ENCODE data around the gene CACNA2D4. TPM values are rescaled to one million over a fixed set of nuclear protein-coding genes. Genes with fewer than 3 reads are reported as not detected.
A peak's percentile ranks its signal among the peaks of the same experiment; 100 is the strongest.

Gene CACNA2D4
- total RNA-seq, 1 donor from 2014 or later: not detected

DNA sequence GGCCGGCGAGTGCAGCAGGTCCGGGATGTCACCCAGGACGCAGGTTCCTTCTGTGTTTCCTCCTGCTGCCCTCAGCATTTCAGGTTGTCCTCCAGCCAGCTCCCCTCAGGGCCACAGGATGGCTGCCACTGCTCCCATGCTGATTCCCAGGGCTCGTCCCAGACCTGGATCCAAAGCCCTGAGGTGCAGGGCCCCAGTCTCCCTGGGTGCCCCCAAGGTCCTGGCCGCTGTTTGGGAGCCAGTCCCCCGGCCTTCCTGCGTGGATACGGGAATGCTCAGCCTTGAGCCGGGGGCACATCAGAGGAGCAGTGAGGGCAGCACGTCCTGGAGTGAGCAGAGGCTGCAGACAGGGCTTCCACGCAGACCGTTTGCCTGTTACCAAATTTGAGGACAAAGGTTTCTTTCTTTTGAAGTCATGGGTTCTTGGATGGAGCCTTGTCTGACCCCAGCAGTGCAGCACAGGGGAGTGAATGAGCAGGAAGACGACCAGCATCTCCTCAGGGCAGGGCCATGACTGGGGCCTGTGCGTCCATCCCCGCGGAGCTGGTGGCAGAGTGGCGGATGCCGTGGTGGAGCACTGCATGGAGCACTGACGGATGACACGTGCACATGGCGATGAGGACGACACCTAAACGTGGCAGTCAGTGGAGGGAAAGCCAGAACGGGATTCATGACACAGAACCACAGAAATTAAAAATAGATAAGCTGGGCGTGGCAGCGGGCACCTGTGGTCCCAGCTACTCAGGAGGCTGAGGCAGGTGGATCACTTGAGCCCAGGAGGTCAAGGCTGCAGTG is 12.5 kb upstream of the CACNA2D4 start:
- Histone ChIP-seq H3K27ac (no peak overlapping the region), H3K4me3 (no peak overlapping the region), H3K36me3 (no peaks in the 10 kb centered on the region), H3K27me3 (no peaks in the 10 kb centered on the region), H3K4me1 (peaks cover 8 to 36% of the 10 kb centered on the region in 2 donors), H3K9me3 (no peaks in the 10 kb centered on the region)
- TF ChIP-seq, protein P1, sequence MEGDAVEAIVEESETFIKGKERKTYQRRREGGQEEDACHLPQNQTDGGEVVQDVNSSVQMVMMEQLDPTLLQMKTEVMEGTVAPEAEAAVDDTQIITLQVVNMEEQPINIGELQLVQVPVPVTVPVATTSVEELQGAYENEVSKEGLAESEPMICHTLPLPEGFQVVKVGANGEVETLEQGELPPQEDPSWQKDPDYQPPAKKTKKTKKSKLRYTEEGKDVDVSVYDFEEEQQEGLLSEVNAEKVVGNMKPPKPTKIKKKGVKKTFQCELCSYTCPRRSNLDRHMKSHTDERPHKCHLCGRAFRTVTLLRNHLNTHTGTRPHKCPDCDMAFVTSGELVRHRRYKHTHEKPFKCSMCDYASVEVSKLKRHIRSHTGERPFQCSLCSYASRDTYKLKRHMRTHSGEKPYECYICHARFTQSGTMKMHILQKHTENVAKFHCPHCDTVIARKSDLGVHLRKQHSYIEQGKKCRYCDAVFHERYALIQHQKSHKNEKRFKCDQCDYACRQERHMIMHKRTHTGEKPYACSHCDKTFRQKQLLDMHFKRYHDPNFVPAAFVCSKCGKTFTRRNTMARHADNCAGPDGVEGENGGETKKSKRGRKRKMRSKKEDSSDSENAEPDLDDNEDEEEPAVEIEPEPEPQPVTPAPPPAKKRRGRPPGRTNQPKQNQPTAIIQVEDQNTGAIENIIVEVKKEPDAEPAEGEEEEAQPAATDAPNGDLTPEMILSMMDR (IDR thresholded peaks at IDR 0.05): no peak
- intact Hi-C loops (cut with DNase I): no loop called here
- DNase-seq (ENCODE audit: low spot score in 2 of 2): peak in 1 of 2 donors; percentile 58

DNA sequence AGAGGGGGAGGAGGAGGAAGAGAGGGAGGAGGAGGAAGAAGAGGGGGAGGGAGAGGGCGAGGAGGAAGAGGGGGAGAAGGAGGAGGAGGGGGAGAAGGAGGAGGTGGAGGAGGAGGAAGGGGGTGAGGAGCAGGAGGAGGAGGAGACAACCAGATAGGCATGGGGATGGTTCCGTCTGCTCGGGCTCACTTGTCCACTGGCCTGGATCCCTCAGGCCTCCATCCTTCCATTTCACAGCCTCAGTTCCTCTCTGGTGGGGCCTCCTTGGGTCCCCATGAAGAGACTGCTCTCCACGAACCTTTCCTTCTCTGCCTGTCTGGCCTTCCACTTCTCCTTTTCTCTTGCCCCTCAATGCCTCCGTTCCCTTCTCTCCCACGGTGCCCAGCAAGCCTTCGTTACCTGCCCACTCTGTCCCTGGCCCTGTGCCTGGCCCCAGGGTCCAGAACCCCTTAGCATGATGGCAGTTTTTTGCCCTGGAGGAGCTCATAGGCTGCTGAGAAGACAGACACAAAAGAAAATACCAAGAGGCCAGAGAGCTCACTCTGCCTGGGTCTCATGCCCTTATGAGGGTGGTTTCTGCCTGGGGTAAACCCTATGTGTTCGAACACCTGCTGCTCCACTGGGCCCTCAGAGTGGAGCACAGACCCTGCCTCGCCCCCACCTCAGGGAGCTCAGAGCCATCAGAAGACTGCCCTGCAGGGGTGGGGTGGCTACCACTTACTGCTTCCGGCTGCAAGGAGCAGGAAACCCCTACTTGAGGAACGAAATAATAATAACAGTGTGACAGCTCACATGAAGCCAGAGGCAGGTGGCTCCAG is 11.7 kb upstream of the CACNA2D4 start:
- H3K27ac ChIP-seq: no peak overlapping the region
- DNase-seq (ENCODE audit: low spot score in 2 of 2): peak in 1 of 2 donors; percentile 48
- H3K4me3 ChIP-seq: no peak overlapping the region
- no peaks in the 10 kb centered on the region for H3K9me3 ChIP-seq
- TF ChIP-seq, protein P1 (IDR thresholded peaks at IDR 0.05): no peak
- intact Hi-C loops (cut with DNase I): no loop called here
- peaks cover 8 to 37% of the 10 kb centered on the region in 2 donors for H3K4me1 ChIP-seq
- no peaks in the 10 kb centered on the region for H3K36me3 ChIP-seq
- no peaks in the 10 kb centered on the region for H3K27me3 ChIP-seq

DNA sequence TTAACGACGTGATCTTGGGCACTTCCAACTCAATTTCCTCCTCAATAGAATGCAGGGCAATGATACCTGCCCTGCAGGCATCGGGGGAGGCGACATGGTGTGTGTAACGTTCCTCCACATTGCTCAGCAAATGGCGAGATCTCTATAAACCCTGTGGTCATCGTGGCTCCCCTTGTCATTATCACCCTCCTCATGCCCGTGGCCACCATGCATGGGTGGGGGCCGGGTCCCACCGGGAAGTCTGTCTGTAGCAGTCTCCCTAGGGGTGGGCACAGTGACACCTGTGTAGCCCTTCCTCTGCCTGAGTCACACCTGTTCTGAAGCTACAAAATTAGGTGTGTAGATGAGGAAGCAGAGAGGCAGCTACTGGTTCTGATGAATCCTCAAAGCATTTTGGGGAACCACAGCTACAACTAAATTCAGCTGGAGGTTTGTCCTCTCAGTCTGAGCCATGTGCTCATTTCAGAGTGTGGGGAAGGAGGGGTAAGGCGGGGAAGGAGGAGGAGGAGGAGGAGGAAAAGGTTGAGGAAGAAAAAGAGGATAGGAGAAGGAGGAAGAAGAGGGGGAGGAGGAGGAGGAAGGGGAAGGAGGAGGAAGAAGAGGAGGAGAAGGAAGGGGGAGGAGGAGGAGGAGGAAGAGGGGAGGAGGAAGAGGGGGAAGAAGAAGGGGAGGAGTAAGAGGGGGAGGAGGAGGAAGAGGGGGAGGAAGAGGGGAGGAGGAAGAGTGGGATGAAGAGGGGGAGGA is 11.0 kb upstream of the CACNA2D4 start:
- Histone ChIP-seq H3K9me3 (no peaks in the 10 kb centered on the region), H3K4me1 (peaks cover 9 to 44% of the 10 kb centered on the region in 2 donors), H3K36me3 (no peaks in the 10 kb centered on the region), H3K27ac (no peak overlapping the region), H3K4me3 (no peak overlapping the region), H3K27me3 (no peaks in the 10 kb centered on the region)
- TF ChIP-seq, protein P1 (IDR thresholded peaks at IDR 0.05): no peak
- DNase-seq (ENCODE audit: low spot score in 2 of 2): peak in 1 of 2 donors; percentile 47
- intact Hi-C loops (cut with DNase I): no loop called here

DNA sequence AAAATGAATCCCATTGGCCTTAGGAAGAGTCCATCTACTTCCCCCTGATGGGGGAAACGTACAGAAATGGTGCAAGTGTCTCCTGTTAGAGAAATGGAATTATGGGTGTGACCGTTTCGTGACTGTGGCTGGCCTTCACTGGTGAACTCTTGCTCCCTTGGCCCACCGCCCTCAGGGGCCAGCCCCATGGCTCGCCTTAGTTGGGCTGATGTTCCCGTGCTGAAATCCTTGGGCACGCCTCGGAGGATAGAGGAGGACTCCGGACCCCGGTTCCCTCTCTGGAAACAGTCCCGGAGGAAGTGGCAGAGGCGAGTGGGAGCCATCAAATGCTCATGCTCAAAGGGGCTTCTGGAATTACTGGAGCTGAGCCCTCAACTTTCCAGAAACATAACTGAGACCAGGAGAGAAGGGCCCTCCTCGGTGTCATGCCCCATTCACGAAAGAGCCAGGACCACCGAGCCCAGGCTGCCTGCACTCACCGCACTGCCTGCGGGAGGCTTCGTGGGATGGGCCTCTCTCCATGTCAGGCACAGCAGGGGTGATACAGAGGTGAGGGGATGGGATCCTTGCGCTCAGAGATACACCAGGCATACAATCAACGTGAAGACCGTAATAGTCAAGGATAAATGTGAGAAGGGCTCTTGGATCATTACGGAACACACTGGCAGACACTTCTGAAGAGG is 10.1 kb upstream of the CACNA2D4 start:
- peaks cover 9 to 39% of the 10 kb centered on the region in 2 donors for H3K4me1 ChIP-seq
- no peaks in the 10 kb centered on the region for H3K36me3 ChIP-seq
- peak overlapping the region; percentile 7 to 13 for H3K27ac ChIP-seq
- TF ChIP-seq, protein P1 (IDR thresholded peaks at IDR 0.05): no peak
- DNase-seq (ENCODE audit: low spot score in 2 of 2): peak in 1 of 2 donors; percentile 62
- intact Hi-C loops (cut with DNase I): no loop called here
- no peaks in the 10 kb centered on the region for H3K27me3 ChIP-seq
- H3K9me3 ChIP-seq: no peaks in the 10 kb centered on the region
- H3K4me3 ChIP-seq: no peak overlapping the region

Measured in ascending aorta (tissue), 2 donors.